HCT116 (cell line): ENCODE results near the gene TMCC1. TPM values are rescaled to one million over a fixed set of nuclear protein-coding genes. Genes with fewer than 3 reads are reported as not detected.

Experiments
- ATAC-seq: fragments of 200-7000 bp; cut with Tn5 transposase; 2 replicates; pipeline ENCODE4 v1.9.1; 2020; ENCODE audit warnings: mild to moderate bottlenecking, moderate library complexity
- BruUV-seq: library from RNA; stranded (reverse); fragments of 400-500 nt; replicated peaks from 2 replicates; lab custom pipeline; 2021; lab: Mats Ljungman, UMichigan
- CTCF ChIA-PET: fragments of 300-600 bp; sonication (Branson Sonifier 250); formaldehyde crosslinking; loops from one replicate; lab custom pipeline; 2021; ENCODE audit warnings: antibody characterized with exemption; lab: Charles Lee
- POLR2A ChIA-PET: fragments of 300-600, 350-600 bp; sonication (Branson Sonifier 250); formaldehyde crosslinking; loops from one replicate; lab custom pipeline; 2021; ENCODE audit warnings: antibody characterized with exemption; lab: Charles Lee
- RAD21 ChIA-PET, 2 experiments: fragments of 300-600 bp; sonication (Branson Sonifier 250); formaldehyde crosslinking; loops; one replicate each; lab custom pipeline; 2023; ENCODE audit warnings: low total read pairs in 2 of 2; ENCODE audit not compliant: uncharacterized antibody in 2 of 2, unreplicated experiment in 2 of 2, low non-redundant PET in 1 of 2; lab: Charles Lee
- DNase-seq: peaks from one replicate; pipeline ENCODE4 v3.0.0-alpha.2; 2010; ENCODE audit warnings: low read depth, low spot score
- H2AFZ ChIP-seq: fragments of 200-600 bp; shearing (Covaris generic), sonication (generic); 2 replicates; pipeline ENCODE4 v1.6.1; 2017; ENCODE audit warnings: low read depth, mixed run types, mixed read lengths, antibody characterized with exemption, low read length; ENCODE audit not compliant: poor library complexity, severe bottlenecking
- H3K27ac ChIP-seq: 2 replicates; pipeline ENCODE4 v1.5.1; 2012; ENCODE audit warnings: low read depth, low read length
- H3K27me3 ChIP-seq: fragments of 200-600 bp; sonication (generic); 2 replicates; pipeline ENCODE4 v1.6.1; 2016; ENCODE audit warnings: mixed run types, low read length, mixed read lengths; ENCODE audit not compliant: insufficient read depth
- H3K36me3 ChIP-seq, 2 experiments: fragments of 200-500 bp in 1 of 2; fragments of 200-600 bp in 1 of 2; sonication (Bioruptor generic) in 1 of 2; sonication (generic) in 1 of 2; 2 replicates each; pipeline versions ENCODE4 v1.5.1 to v1.6.1; 2014 to 2016; ENCODE audit warnings: low read length in 2 of 2, inconsistent platforms in 1 of 2, mixed read lengths in 1 of 2, mixed run types in 1 of 2; ENCODE audit not compliant: insufficient read depth in 2 of 2, control insufficient read depth in 1 of 2
- H3K4me1 ChIP-seq, 2 experiments: fragments of 200-600 bp in 1 of 2; sonication (generic) in 1 of 2; 2 replicates each; pipeline versions ENCODE4 v1.5.1 to v1.6.1; 2012 to 2017; ENCODE audit warnings: low read length in 2 of 2, inconsistent platforms in 1 of 2, mild to moderate bottlenecking in 1 of 2, mixed read lengths in 1 of 2, mixed run types in 1 of 2, moderate library complexity in 1 of 2; ENCODE audit not compliant: insufficient read depth in 2 of 2, control insufficient read depth in 1 of 2
- H3K4me2 ChIP-seq: fragments of 200-600 bp; sonication (generic); 2 replicates; pipeline ENCODE4 v1.6.1; 2017; ENCODE audit warnings: mixed run types, low read length, mixed read lengths
- H3K4me3 ChIP-seq, 2 experiments: fragments of 200-600 bp in 1 of 2; sonication (generic) in 1 of 2; replicated peaks in 1 of 2; 2 replicates each; pipeline ENCODE4 v1.5.1; 2011 to 2016; ENCODE audit warnings: low read length in 2 of 2, control low read depth in 1 of 2, low read depth in 1 of 2, mild to moderate bottlenecking in 1 of 2, mixed read lengths in 1 of 2, mixed run types in 1 of 2
- H3K79me2 ChIP-seq: fragments of 200-600 bp; sonication (generic); 2 replicates; pipeline ENCODE4 v1.6.1; 2017; ENCODE audit warnings: mild to moderate bottlenecking, mixed run types, low read length, moderate library complexity, mixed read lengths; ENCODE audit not compliant: insufficient read depth
- H3K9ac ChIP-seq: fragments of 200-600 bp; sonication (generic); 2 replicates; pipeline ENCODE4 v1.6.1; 2016; ENCODE audit warnings: low read length, mixed read lengths
- H3K9me2 ChIP-seq: fragments of 200-600 bp; sonication (generic), shearing (Covaris generic); 2 replicates; pipeline ENCODE4 v1.6.1; 2017; ENCODE audit warnings: mixed run types, mild to moderate bottlenecking, moderate library complexity; ENCODE audit not compliant: insufficient read depth
- H3K9me3 ChIP-seq, 2 experiments: fragments of 200-500 bp in 1 of 2; fragments of 200-600 bp in 1 of 2; sonication (Bioruptor generic) in 1 of 2; sonication (generic) in 1 of 2; 2 replicates each; pipeline ENCODE4 v1.6.1; 2014 to 2017; ENCODE audit warnings: low read length in 2 of 2, mixed read lengths in 2 of 2, inconsistent platforms in 1 of 2, low read depth in 1 of 2, mild to moderate bottlenecking in 1 of 2, mixed run types in 1 of 2, moderate library complexity in 1 of 2; ENCODE audit not compliant: control insufficient read depth in 1 of 2, insufficient read depth in 1 of 2
- H4K20me1 ChIP-seq: fragments of 200-600 bp; sonication (generic), shearing (Covaris generic); 2 replicates; pipeline ENCODE4 v1.6.1; 2017; ENCODE audit warnings: mixed run types, mild to moderate bottlenecking, moderate library complexity; ENCODE audit not compliant: insufficient read depth
- CBX3 ChIP-seq: IDR thresholded peaks from 2 replicates; pipeline ENCODE4 v1.6.1; 2012; ENCODE audit warnings: low read depth
- EGR1 ChIP-seq: IDR thresholded peaks from 2 replicates; pipeline ENCODE4 v1.6.1; 2012; ENCODE audit warnings: low read depth
- ELF1 ChIP-seq: IDR thresholded peaks from 2 replicates; pipeline ENCODE4 v1.6.1; 2012; ENCODE audit warnings: low read depth, borderline replicate concordance
- FOSL1 ChIP-seq: IDR thresholded peaks from 2 replicates; pipeline ENCODE4 v1.6.1; 2012; ENCODE audit warnings: low read depth
- POLR2A ChIP-seq: IDR thresholded peaks from 2 replicates; pipeline ENCODE4 v1.7.0; 2011; ENCODE audit warnings: borderline replicate concordance; ENCODE audit not compliant: insufficient read depth, insufficient read length; ENCODE audit errors: extremely low read depth
- POLR2AphosphoS5 ChIP-seq: IDR thresholded peaks from 2 replicates; pipeline ENCODE4 v1.6.1; 2011; ENCODE audit warnings: mild to moderate bottlenecking, low read depth, low read length, moderate library complexity
- SP1 ChIP-seq: IDR thresholded peaks from 2 replicates; pipeline ENCODE4 v1.6.1; 2012; ENCODE audit warnings: low read depth
- YY1 ChIP-seq: IDR thresholded peaks from 2 replicates; pipeline ENCODE4 v1.6.1; 2011; ENCODE audit warnings: low read length, low read depth, moderate library complexity, mild to moderate bottlenecking; ENCODE audit not compliant: insufficient replicate concordance; ENCODE audit errors: extremely low read depth
- intact Hi-C: fragments of 100-400 bp; cut with micrococcal nuclease; formaldehyde crosslinking; loops from 2 replicates; pipeline ENCODE4 v1.10.0; 2022
- total RNA-seq: library from RNA; stranded (reverse); gene quantifications from one replicate; pipeline ENCODE4 v1.2.1, GENCODE V29; 2021; ENCODE audit not compliant: unreplicated experiment
- TF ChIP-seq, protein P1 (sequence below): IDR thresholded peaks from 2 replicates; pipeline ENCODE4 v1.6.1; 2011; ENCODE audit warnings: mild to moderate bottlenecking, low read length, moderate library complexity; ENCODE audit not compliant: insufficient replicate concordance; ENCODE audit errors: extremely low read depth
- TF ChIP-seq, protein P2 (sequence below): IDR thresholded peaks from 2 replicates; pipeline ENCODE4 v1.6.1; 2012; ENCODE audit warnings: low read depth
- TF ChIP-seq, protein P3 (sequence below): IDR thresholded peaks from 2 replicates; pipeline ENCODE4 v1.6.1; 2012
- TF ChIP-seq, protein P4 (sequence below): IDR thresholded peaks from 2 replicates; pipeline ENCODE4 v1.6.1; 2012

TMCC1 gene
- total RNA-seq, 1 experiment from 2014 or later, result 32.5 TPM

DNA sequence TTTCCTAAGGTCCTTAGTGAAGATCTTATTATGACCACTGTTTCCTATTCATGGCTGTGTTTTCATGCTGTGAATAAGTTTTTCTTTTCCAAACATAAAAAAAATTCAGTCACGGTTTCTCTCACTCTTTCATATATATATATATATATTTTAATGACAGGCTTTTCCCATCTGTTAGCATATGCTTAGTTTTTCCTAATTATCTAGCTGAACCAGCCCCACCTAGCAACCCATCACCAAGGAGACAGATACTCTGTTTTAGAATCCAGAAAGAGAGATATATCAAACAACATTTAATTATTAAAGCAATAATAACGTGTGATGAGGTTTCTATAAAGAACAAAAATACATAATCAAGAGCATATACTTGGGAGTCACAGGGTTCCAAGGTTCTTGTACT lies 58.3 kb downstream of the TMCC1 start:
- POLR2A ChIA-PET, result no interaction called here

More for the DNA sequence above, 58.3 kb downstream of the TMCC1 start:
- no TSS peak for BruUV-seq
- H3K36me3 ChIP-seq, result no peaks in the 10 kb centered on the region
- H3K4me1 ChIP-seq, result peaks cover 20 to 27% of the 10 kb centered on the region in 2 experiments
- H3K9me3 ChIP-seq, result no peaks in the 10 kb centered on the region
- CTCF ChIA-PET, result no interaction called here
- H2AFZ ChIP-seq, result no peak overlapping the region
- intact Hi-C loops, result no loop called here
- H3K79me2 ChIP-seq, result no peaks in the 10 kb centered on the region; the same call in 1 of the 2 replicates
- H3K27ac ChIP-seq, result no peak overlapping the region
- H3K4me2 ChIP-seq, result no peak overlapping the region
- no peaks in the 10 kb centered on the region for H4K20me1 ChIP-seq
- no peaks in the 10 kb centered on the region for H3K27me3 ChIP-seq
- RAD21 ChIA-PET, result interaction anchor here in 1 of 2 experiments (0.6 kb wide), 1 partner anchor 23 kb away, joined by 3 read pairs; no protein-coding TSS in a partner anchor
- no peaks in the 10 kb centered on the region for H3K9me2 ChIP-seq
- TF ChIP-seq, protein P1, sequence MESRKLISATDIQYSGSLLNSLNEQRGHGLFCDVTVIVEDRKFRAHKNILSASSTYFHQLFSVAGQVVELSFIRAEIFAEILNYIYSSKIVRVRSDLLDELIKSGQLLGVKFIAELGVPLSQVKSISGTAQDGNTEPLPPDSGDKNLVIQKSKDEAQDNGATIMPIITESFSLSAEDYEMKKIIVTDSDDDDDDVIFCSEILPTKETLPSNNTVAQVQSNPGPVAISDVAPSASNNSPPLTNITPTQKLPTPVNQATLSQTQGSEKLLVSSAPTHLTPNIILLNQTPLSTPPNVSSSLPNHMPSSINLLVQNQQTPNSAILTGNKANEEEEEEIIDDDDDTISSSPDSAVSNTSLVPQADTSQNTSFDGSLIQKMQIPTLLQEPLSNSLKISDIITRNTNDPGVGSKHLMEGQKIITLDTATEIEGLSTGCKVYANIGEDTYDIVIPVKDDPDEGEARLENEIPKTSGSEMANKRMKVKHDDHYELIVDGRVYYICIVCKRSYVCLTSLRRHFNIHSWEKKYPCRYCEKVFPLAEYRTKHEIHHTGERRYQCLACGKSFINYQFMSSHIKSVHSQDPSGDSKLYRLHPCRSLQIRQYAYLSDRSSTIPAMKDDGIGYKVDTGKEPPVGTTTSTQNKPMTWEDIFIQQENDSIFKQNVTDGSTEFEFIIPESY, result no peak
- no peak for TF ChIP-seq YY1
- no peak for TF ChIP-seq SP1
- TF ChIP-seq, protein P2, sequence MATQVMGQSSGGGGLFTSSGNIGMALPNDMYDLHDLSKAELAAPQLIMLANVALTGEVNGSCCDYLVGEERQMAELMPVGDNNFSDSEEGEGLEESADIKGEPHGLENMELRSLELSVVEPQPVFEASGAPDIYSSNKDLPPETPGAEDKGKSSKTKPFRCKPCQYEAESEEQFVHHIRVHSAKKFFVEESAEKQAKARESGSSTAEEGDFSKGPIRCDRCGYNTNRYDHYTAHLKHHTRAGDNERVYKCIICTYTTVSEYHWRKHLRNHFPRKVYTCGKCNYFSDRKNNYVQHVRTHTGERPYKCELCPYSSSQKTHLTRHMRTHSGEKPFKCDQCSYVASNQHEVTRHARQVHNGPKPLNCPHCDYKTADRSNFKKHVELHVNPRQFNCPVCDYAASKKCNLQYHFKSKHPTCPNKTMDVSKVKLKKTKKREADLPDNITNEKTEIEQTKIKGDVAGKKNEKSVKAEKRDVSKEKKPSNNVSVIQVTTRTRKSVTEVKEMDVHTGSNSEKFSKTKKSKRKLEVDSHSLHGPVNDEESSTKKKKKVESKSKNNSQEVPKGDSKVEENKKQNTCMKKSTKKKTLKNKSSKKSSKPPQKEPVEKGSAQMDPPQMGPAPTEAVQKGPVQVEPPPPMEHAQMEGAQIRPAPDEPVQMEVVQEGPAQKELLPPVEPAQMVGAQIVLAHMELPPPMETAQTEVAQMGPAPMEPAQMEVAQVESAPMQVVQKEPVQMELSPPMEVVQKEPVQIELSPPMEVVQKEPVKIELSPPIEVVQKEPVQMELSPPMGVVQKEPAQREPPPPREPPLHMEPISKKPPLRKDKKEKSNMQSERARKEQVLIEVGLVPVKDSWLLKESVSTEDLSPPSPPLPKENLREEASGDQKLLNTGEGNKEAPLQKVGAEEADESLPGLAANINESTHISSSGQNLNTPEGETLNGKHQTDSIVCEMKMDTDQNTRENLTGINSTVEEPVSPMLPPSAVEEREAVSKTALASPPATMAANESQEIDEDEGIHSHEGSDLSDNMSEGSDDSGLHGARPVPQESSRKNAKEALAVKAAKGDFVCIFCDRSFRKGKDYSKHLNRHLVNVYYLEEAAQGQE, result no peak
- TF ChIP-seq POLR2A, result no peak
- TF ChIP-seq FOSL1, result no peak
- no peak for TF ChIP-seq ELF1
- TF ChIP-seq, protein P3, sequence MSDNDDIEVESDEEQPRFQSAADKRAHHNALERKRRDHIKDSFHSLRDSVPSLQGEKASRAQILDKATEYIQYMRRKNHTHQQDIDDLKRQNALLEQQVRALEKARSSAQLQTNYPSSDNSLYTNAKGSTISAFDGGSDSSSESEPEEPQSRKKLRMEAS, result no peak
- no peak for TF ChIP-seq POLR2AphosphoS5
- TF ChIP-seq, protein P4, sequence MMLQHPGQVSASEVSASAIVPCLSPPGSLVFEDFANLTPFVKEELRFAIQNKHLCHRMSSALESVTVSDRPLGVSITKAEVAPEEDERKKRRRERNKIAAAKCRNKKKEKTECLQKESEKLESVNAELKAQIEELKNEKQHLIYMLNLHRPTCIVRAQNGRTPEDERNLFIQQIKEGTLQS, result no peak
- TF ChIP-seq EGR1, result no peak
- no peak for TF ChIP-seq CBX3
- no peak overlapping the region for H3K9ac ChIP-seq
- ATAC-seq (no peak), DNase-seq (no peak)
- H3K4me3 ChIP-seq, result no peak overlapping the region
